GM12878 (cell line): Measurements from ENCODE around the gene GK. TPM values are rescaled to one million over a fixed set of nuclear protein-coding genes. Genes with fewer than 3 reads are reported as not detected.
"Not testable (repeated sequence)": the region's sequence is repeated elsewhere in the genome, so short reads cannot be mapped to it uniquely, and the experiment has no call there.

Experiments
- ATAC-seq: fragments of 200-7000 bp; cut with Tn5 transposase; 3 replicates; pipeline ENCODE4 v1.9.1; 2020; ENCODE audit warnings: mild to moderate bottlenecking, moderate library complexity
- BruUV-seq: library from RNA; stranded (reverse); fragments of 400-500 nt; replicated peaks from 2 replicates; lab custom pipeline; 2021; lab: Mats Ljungman, UMichigan
- CTCF ChIA-PET: fragments of 300-600 bp; sonication (Branson Sonifier 250); formaldehyde crosslinking; extraction: SDS; loops from one replicate; lab custom pipeline; 2021; ENCODE audit warnings: inconsistent platforms; lab: Yijun Ruan, JAX
- POLR2A ChIA-PET: fragments of 350-600 bp; formaldehyde crosslinking; extraction: SDS; loops from one replicate; lab custom pipeline; 2021; ENCODE audit warnings: inconsistent platforms; lab: Charles Lee
- RAD21 ChIA-PET: fragments of 300-600 bp; sonication (Branson Sonifier 250); formaldehyde crosslinking; loops from one replicate; lab custom pipeline; 2023; ENCODE audit warnings: antibody characterized with exemption; ENCODE audit not compliant: unreplicated experiment; lab: Charles Lee
- SMC1A ChIA-PET: fragments of 300-600 bp; sonication (Branson Sonifier 250); formaldehyde crosslinking; loops from one replicate; lab custom pipeline; 2023; ENCODE audit not compliant: unreplicated experiment, uncharacterized antibody; lab: Charles Lee
- DNase-seq: peaks from one replicate; pipeline ENCODE4 v3.0.0-alpha.2; 2011; ENCODE audit warnings: low read depth, low spot score
- FAIRE-seq: peaks from 3 replicates; lab custom pipeline; 2011; peaks lifted over from hg19 to GRCh38; lab: Jason Lieb, UNC
- H2AFZ ChIP-seq: 2 replicates; pipeline ENCODE4 v1.6.0; 2011; ENCODE audit warnings: low read depth, low read length, control low read depth; ENCODE audit not compliant: control insufficient read depth
- H3K27ac ChIP-seq: 2 replicates; pipeline ENCODE4 v1.5.1; 2011; ENCODE audit warnings: control low read depth; ENCODE audit not compliant: control insufficient read depth, insufficient read depth
- H3K27me3 ChIP-seq, 2 experiments: replicated peaks in 1 of 2; 2 replicates each; pipeline versions ENCODE4 v1.6.0 to v1.6.1; 2011; ENCODE audit warnings: low read length in 1 of 2; ENCODE audit not compliant: control insufficient read depth in 2 of 2, insufficient read depth in 2 of 2
- H3K36me3 ChIP-seq, 2 experiments: 2 replicates each; pipeline ENCODE4 v1.5.1; 2011; ENCODE audit warnings: low read length in 1 of 2; ENCODE audit not compliant: control insufficient read depth in 2 of 2, insufficient read depth in 2 of 2
- H3K4me1 ChIP-seq: 2 replicates; pipeline ENCODE4 v1.6.1; 2011; ENCODE audit warnings: mild to moderate bottlenecking, low read length, moderate library complexity, mixed read lengths; ENCODE audit not compliant: control insufficient read depth, insufficient read depth
- H3K4me2 ChIP-seq: 2 replicates; pipeline ENCODE4 v1.6.0; 2011; ENCODE audit warnings: control low read depth; ENCODE audit not compliant: control insufficient read depth, insufficient read depth
- H3K4me3 ChIP-seq: fragments of 200-600 bp; sonication (generic); 2 replicates; pipeline ENCODE4 v1.5.1; 2016
- H3K79me2 ChIP-seq: 2 replicates; pipeline ENCODE4 v1.6.0; 2011; ENCODE audit warnings: low read length; ENCODE audit not compliant: control insufficient read depth, insufficient read depth
- H3K9ac ChIP-seq: 2 replicates; pipeline ENCODE4 v1.8.0; 2011; ENCODE audit warnings: low read length, control low read depth, mixed read lengths; ENCODE audit not compliant: control insufficient read depth, insufficient read depth
- H3K9me3 ChIP-seq: replicated peaks from 3 replicates; pipeline ENCODE4 v1.5.1; 2011; ENCODE audit warnings: mild to moderate bottlenecking, low read length; ENCODE audit not compliant: control insufficient read depth, insufficient read depth
- H4K20me1 ChIP-seq: 2 replicates; pipeline ENCODE4 v1.6.0; 2011; ENCODE audit not compliant: control insufficient read depth, insufficient read depth
- JUNB ChIP-seq: IDR thresholded peaks from 2 replicates; pipeline ENCODE4 v1.6.1; 2016; ENCODE audit warnings: antibody characterized with exemption, mild to moderate bottlenecking
- STAT3 ChIP-seq: IDR thresholded peaks from 2 replicates; pipeline ENCODE4 v1.6.1; 2011; ENCODE audit warnings: low read depth, low read length, improper control_type of control experiment
- WGBS: methylation state at CpG from one replicate; pipeline ENCODE4 v1.1.6; 2016; ENCODE audit warnings: low lambda C conversion rate; ENCODE audit not compliant: insufficient replicate concordance, insufficient coverage; ENCODE audit errors: missing lambda C conversion rate; 5-methylcytosine and 5-hydroxymethylcytosine counted together
- in situ Hi-C: fragments of 300-500 bp; cut with MboI; formaldehyde crosslinking; loops from 9 replicates; pipeline ENCODE4 v1.14.3; 2018; ENCODE audit warnings: mixed read lengths
- intact Hi-C: fragments of 100-400 bp; cut with micrococcal nuclease; formaldehyde crosslinking; loops from one replicate; pipeline ENCODE4 v1.14.2; 2022; ENCODE audit not compliant: unreplicated experiment
- polyA plus RNA-seq, 11 experiments: library from polyadenylated mRNA; depleted of rRNA in 4 of 11; unstranded in 6 of 11; stranded (reverse) in 5 of 11; fragments of >200 nt; fragmentation: Nextera tagmentation in 4 of 11; fragmentation: Illumina TruSeq in 1 of 11; extraction: Ambion mirVana in 4 of 11; extraction: Trizol in 1 of 11; gene quantifications; 1 replicate in 1 of 11; 2 replicates in 10 of 11; pipeline versions ENCODE4 v1.2.1 to v1.2.3, GENCODE V29; 2011 to 2016; ENCODE audit warnings: inconsistent platforms in 2 of 11, missing spikeins in 2 of 11, low read depth in 1 of 11
- total RNA-seq, 4 experiments: library from RNA; depleted of rRNA in 3 of 4; stranded (reverse); fragments of >200 nt in 3 of 4; fragmentation: Illumina TruSeq in 1 of 4; extraction: Trizol in 1 of 4; gene quantifications; 2 replicates each; pipeline versions ENCODE4 v1.2.1 to v1.2.3, GENCODE V29; 2013 to 2021

Gene GK
- total and polyA plus RNA-seq, 10 of the 15 experiments (the other 5 are each of a cell fraction or from before 2014, with no cell fraction given): 6.3 to 22.3 (median 11.1) TPM

GRCh38 chrX:30762755-30763154, 109.5 kb downstream of the GK start:
- Histone ChIP-seq H3K4me1 (no peaks in the 10 kb centered on the region), H3K4me2 (no peak overlapping the region), H3K79me2 (no peaks in the 10 kb centered on the region), H3K9ac (no peak overlapping the region), H3K9me3 (no peaks in the 10 kb centered on the region; the same call in 2 of the 3 replicates), H3K27me3 (no peaks in the 10 kb centered on the region), H2AFZ (no peak overlapping the region), H3K27ac (no peak overlapping the region), H3K36me3 (no peaks in the 10 kb centered on the region), H3K4me3 (no peak overlapping the region), H4K20me1 (no peaks in the 10 kb centered on the region)
- CTCF ChIA-PET: no interaction called here
- WGBS: 3% methylated on average over 3 of the region's 3 CpGs
- RAD21 ChIA-PET: no interaction called here
- ATAC-seq: no peak
- no peak for FAIRE-seq
- no TSS peak for BruUV-seq
- intact Hi-C loops (no loop called here), in situ Hi-C loops (no loop called here)
- peak; percentile 21; the same call in 1 of the 2 replicates for TF ChIP-seq JUNB
- TF ChIP-seq STAT3: no peak
- SMC1A ChIA-PET: no interaction called here
- DNase-seq: no peak
- POLR2A ChIA-PET: no interaction called here

- DNase-seq, H4K20me1 ChIP-seq, H3K9ac ChIP-seq, in situ Hi-C loops, H3K36me3 ChIP-seq, RAD21 ChIA-PET, POLR2A ChIA-PET, H2AFZ ChIP-seq, H3K27me3 ChIP-seq, SMC1A ChIA-PET, H3K9me3 ChIP-seq, H3K4me2 ChIP-seq, intact Hi-C loops, H3K4me1 ChIP-seq, FAIRE-seq, ATAC-seq, H3K4me3 ChIP-seq, H3K79me2 ChIP-seq, H3K27ac ChIP-seq, BruUV-seq: not testable (repeated sequence)
- WGBS: 54% methylated on average over 7 of the region's 7 CpGs
- CTCF ChIA-PET: interaction anchor here (0.9 to 1.0 kb wide), 2 partner anchors 38 to 652 kb away, joined by 3 read pairs; no protein-coding TSS in a partner anchor
Observed at GRCh38 chrX:30773764-30774163, 120.5 kb downstream of the GK start.
